ENCODE measurements around the gene LAMA1. TPM values are rescaled to one million over a fixed set of nuclear protein-coding genes. Genes with fewer than 3 reads are reported as not detected.

Gene LAMA1
- total RNA-seq, 5 donors from 2014 or later (not counting 1 experiment from before 2014, with no cell fraction given), result 0.09 to 0.43 (median 0.09) TPM; not detected in 2

DNA sequence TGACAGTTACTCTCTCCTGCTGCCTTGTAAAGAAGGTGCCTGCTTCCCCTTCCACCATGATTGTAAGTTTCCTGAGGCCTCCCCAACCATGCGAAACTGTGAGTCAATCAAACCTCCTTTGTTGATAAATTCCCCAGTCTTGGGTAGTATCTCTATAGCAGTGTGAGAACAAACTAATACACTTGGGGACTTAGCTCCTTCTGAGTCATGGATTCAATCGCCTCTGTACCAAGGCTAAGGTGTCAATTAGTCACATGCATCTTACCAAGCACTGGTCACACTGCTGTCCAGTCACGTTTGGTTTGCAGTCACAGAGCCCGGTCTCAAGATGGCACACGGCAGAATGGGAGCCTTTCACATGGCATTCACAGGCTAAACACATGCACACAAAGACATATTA, 100.6 kb downstream of the LAMA1 start:
- no peaks in the 10 kb centered on the region for H3K36me3 ChIP-seq (ENCODE audit: control insufficient read depth in 2 of 2, extremely low read depth in 1 of 2, insufficient read depth in 1 of 2, low read length in 1 of 2)
- H3K9me3 ChIP-seq, result no peaks in the 10 kb centered on the region
- no peaks in the 10 kb centered on the region for H3K4me1 ChIP-seq (ENCODE audit: control insufficient read depth in 1 of 2, extremely low read depth in 1 of 2, insufficient read depth in 2 of 2, low read length in 2 of 2)
- POLR2A ChIA-PET, result no interaction called here
- CTCF ChIA-PET, result no interaction called here
- no peaks in the 10 kb centered on the region for H3K27me3 ChIP-seq (replicated peaks in 1 of 2; ENCODE audit: control insufficient read depth in 2 of 2, extremely low read depth in 1 of 2, insufficient read depth in 2 of 2, low read length in 1 of 2)
- Mint-ChIP-seq H3K4me1 (no peaks in the 10 kb centered on the region), H3K36me3 (no peaks in the 10 kb centered on the region), H3K27me3 (no peaks in the 10 kb centered on the region), H3K4me3 (no peak overlapping the region), H3K9me3 (peaks cover 0 to 3% (median 0%) of the 10 kb centered on the region in 3 donors), H3K27ac (no peak overlapping the region)
- ATAC-seq (replicated peaks in 1 of 4) (no peak), DNase-seq (no peak)
- WGBS (ENCODE audit: insufficient coverage), result 88% methylated on average over 3 of the region's 5 CpGs
- H3K4me3 ChIP-seq (ENCODE audit: control insufficient read depth in 1 of 2, extremely low read depth in 1 of 2, low read length in 1 of 2), result no peak overlapping the region
- H3K27ac ChIP-seq (ENCODE audit: low read length), result no peak overlapping the region

DNA sequence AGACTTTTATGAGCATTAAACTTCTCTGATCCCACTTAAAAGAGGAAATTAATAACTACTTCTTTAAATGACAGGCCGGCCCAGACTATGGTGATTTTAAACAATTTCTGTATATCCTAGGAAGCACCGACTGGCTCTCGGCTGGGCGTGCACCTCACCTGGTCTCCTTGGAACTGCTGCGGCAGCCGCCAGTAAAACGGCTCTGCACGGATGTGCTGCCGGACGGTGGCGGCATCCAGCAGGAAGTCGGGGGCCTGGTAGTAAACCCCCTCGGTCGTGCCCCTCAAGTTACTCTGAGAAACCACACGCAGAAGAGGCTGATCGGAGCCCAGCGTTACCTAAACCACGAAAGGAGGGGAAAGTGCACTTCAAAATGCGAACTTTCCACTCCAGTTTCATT, 106.5 kb downstream of the LAMA1 start:
- CTCF ChIA-PET, result no interaction called here
- no peaks in the 10 kb centered on the region for H3K4me1 Mint-ChIP-seq
- WGBS (ENCODE audit: insufficient coverage), result 77% methylated on average over 16 of the region's 19 CpGs

DNA sequence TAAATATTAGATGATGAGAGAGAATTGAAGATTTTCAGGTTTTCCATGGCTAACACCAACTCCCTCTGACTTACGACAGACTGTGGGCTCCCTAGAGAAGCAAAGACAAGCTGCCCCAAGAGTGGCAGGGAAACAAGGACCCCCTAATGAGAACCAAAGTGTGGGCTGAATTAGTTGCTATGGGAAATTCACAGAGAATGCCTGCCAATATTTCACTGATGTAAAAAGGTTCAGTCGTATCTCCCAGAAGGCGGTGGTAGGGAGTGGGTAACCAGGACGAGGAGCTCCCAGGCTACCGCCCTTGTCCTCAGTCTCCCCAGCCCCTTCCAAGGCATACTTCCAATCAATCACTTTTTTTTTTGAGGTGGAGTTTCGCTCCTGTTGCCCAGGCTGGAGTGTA, 113.6 kb downstream of the LAMA1 start:
- H3K4me3 Mint-ChIP-seq, result no peak overlapping the region
- 50% methylated on average over 1 of the region's 6 CpGs for WGBS (ENCODE audit: insufficient coverage)

More for the DNA sequence above, 106.5 kb downstream of the LAMA1 start:
- H3K27ac ChIP-seq (ENCODE audit: low read length), result no peak overlapping the region
- ATAC-seq (replicated peaks in 1 of 4), result no peak
- Mint-ChIP-seq H3K9me3 (peaks cover 0 to 3% (median 0%) of the 10 kb centered on the region in 3 donors), H3K4me3 (no peak overlapping the region), H3K27me3 (peaks cover 0 to 2% of the 10 kb centered on the region in 2 donors), H3K27ac (no peak overlapping the region), H3K36me3 (no peaks in the 10 kb centered on the region)
- no peaks in the 10 kb centered on the region for H3K27me3 ChIP-seq (replicated peaks in 1 of 2; ENCODE audit: control insufficient read depth in 2 of 2, extremely low read depth in 1 of 2, insufficient read depth in 2 of 2, low read length in 1 of 2)
- DNase-seq, result no peak
- H3K36me3 ChIP-seq (ENCODE audit: control insufficient read depth in 2 of 2, extremely low read depth in 1 of 2, insufficient read depth in 1 of 2, low read length in 1 of 2), result no peaks in the 10 kb centered on the region
- no peaks in the 10 kb centered on the region for H3K4me1 ChIP-seq (ENCODE audit: control insufficient read depth in 1 of 2, extremely low read depth in 1 of 2, insufficient read depth in 2 of 2, low read length in 2 of 2)
- H3K9me3 ChIP-seq, result no peaks in the 10 kb centered on the region
- no peak overlapping the region for H3K4me3 ChIP-seq (ENCODE audit: control insufficient read depth in 1 of 2, extremely low read depth in 1 of 2, low read length in 1 of 2)
- POLR2A ChIA-PET, result no interaction called here

DNA sequence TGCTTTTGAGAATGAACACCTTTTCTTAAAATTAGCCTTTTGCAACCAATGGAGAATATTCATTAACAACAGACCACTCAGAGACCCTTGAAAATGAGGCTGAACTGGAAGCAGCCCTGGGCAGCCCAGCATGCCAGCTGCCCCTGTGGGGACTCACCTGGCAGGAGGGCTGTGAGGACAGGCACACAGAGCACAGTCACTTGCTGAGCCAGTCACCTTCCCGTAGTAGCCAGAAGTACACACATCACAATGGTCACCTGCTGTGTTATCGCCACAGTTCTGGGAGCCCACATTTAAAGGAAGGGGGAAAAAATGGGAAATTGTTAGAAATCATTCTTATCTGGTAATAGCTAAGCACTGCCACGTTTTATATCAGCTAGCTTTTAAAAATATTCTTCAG, 115.5 kb downstream of the LAMA1 start:
- no peak for DNase-seq
- Histone ChIP-seq H3K36me3 (ENCODE audit: control insufficient read depth in 2 of 2, extremely low read depth in 1 of 2, insufficient read depth in 1 of 2, low read length in 1 of 2) (no peaks in the 10 kb centered on the region), H3K4me1 (ENCODE audit: control insufficient read depth in 1 of 2, extremely low read depth in 1 of 2, insufficient read depth in 2 of 2, low read length in 2 of 2) (no peaks in the 10 kb centered on the region), H3K9me3 (no peaks in the 10 kb centered on the region), H3K27ac (ENCODE audit: low read length) (no peak overlapping the region), H3K27me3 (replicated peaks in 1 of 2; ENCODE audit: control insufficient read depth in 2 of 2, extremely low read depth in 1 of 2, insufficient read depth in 2 of 2, low read length in 1 of 2) (peaks cover 0 to 4% of the 10 kb centered on the region in 2 experiments), H3K4me3 (ENCODE audit: control insufficient read depth in 1 of 2, extremely low read depth in 1 of 2, low read length in 1 of 2) (no peak overlapping the region)
- Mint-ChIP-seq H3K27ac (no peak overlapping the region), H3K9me3 (no peaks in the 10 kb centered on the region), H3K4me1 (no peaks in the 10 kb centered on the region), H3K4me3 (no peak overlapping the region), H3K27me3 (no peaks in the 10 kb centered on the region), H3K36me3 (no peaks in the 10 kb centered on the region)
- ChIA-PET POLR2A (no interaction called here), CTCF (no interaction called here)
- WGBS (ENCODE audit: insufficient coverage), result no CpG with 5 or more reads among the region's 3 CpGs
- ATAC-seq (replicated peaks in 1 of 4), result no peak

More for the DNA sequence above, 113.6 kb downstream of the LAMA1 start:
- H3K4me1 Mint-ChIP-seq, result no peaks in the 10 kb centered on the region
- H3K4me1 ChIP-seq (ENCODE audit: control insufficient read depth in 1 of 2, extremely low read depth in 1 of 2, insufficient read depth in 2 of 2, low read length in 2 of 2), result no peaks in the 10 kb centered on the region
- DNase-seq, result no peak
- H3K36me3 Mint-ChIP-seq, result no peaks in the 10 kb centered on the region
- no peak for ATAC-seq (replicated peaks in 1 of 4)
- H3K27ac Mint-ChIP-seq, result no peak overlapping the region
- no peaks in the 10 kb centered on the region for H3K27me3 Mint-ChIP-seq
- H3K9me3 Mint-ChIP-seq, result no peaks in the 10 kb centered on the region
- peaks cover 0 to 4% of the 10 kb centered on the region in 2 experiments for H3K27me3 ChIP-seq (replicated peaks in 1 of 2; ENCODE audit: control insufficient read depth in 2 of 2, extremely low read depth in 1 of 2, insufficient read depth in 2 of 2, low read length in 1 of 2)
- POLR2A ChIA-PET, result no interaction called here
- no peak overlapping the region for H3K4me3 ChIP-seq (ENCODE audit: control insufficient read depth in 1 of 2, extremely low read depth in 1 of 2, low read length in 1 of 2)
- H3K9me3 ChIP-seq, result no peaks in the 10 kb centered on the region
- CTCF ChIA-PET, result no interaction called here
- H3K36me3 ChIP-seq (ENCODE audit: control insufficient read depth in 2 of 2, extremely low read depth in 1 of 2, insufficient read depth in 1 of 2, low read length in 1 of 2), result no peaks in the 10 kb centered on the region
- H3K27ac ChIP-seq (ENCODE audit: low read length), result no peak overlapping the region

DNA sequence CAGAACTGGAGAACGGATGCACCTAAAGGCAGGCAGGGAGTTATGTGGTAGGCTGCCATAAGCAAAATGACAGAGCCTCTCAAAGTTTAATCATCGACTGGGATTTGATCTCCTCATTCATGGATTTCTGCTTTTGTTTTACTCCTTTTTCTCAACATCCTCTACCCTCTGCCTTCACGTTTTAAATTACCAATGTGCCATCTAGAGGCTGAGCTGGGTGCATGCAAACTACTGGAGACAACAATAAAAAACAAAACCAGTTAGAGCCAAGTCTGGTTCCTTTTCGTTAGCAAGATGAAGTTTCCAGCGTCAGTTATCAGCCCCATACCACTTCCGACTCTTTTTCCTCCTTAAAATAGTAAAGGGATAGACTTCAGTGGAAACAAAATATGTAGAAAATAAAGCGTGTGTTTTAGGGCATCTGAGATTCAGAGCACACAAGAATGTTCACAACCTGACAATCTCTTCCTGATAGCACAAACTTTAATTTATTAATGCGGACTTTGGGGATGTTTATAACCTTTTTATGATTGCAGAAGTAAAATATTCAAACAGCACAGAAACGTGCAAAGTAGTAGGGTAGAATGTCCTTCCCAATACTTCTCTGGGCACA, 117.0 kb downstream of the LAMA1 start:
- no peak for ATAC-seq (replicated peaks in 1 of 4)
- WGBS (ENCODE audit: insufficient coverage), result 38% methylated on average over 2 of the region's 9 CpGs

DNA sequence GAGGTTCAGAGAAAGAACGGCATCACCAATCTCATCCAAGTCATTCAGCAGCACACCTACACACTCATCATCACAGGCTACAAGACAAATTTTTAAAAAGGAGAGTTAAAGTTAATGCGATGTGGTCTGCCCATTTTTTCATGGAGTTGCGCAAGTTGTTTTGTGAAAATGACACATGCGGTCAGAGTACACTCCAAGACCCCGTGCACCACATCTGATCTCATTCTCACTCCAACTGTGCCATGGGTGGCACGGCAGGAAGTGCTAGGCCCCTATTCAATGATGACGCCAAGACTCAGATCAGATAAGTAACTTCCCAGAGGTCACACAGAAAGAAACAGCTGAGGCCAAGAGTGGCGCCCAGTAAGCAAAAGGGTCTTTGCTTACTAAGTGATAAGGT, 119.8 kb downstream of the LAMA1 start:
- Histone ChIP-seq H3K9me3 (no peaks in the 10 kb centered on the region), H3K36me3 (ENCODE audit: control insufficient read depth in 2 of 2, extremely low read depth in 1 of 2, insufficient read depth in 1 of 2, low read length in 1 of 2) (no peaks in the 10 kb centered on the region), H3K27me3 (replicated peaks in 1 of 2; ENCODE audit: control insufficient read depth in 2 of 2, extremely low read depth in 1 of 2, insufficient read depth in 2 of 2, low read length in 1 of 2) (no peaks in the 10 kb centered on the region), H3K4me1 (ENCODE audit: control insufficient read depth in 1 of 2, extremely low read depth in 1 of 2, insufficient read depth in 2 of 2, low read length in 2 of 2) (no peaks in the 10 kb centered on the region), H3K27ac (ENCODE audit: low read length) (no peak overlapping the region), H3K4me3 (ENCODE audit: control insufficient read depth in 1 of 2, extremely low read depth in 1 of 2, low read length in 1 of 2) (no peak overlapping the region)
- Mint-ChIP-seq H3K36me3 (no peaks in the 10 kb centered on the region), H3K4me1 (no peaks in the 10 kb centered on the region), H3K9me3 (no peaks in the 10 kb centered on the region), H3K27ac (no peak overlapping the region), H3K27me3 (no peaks in the 10 kb centered on the region), H3K4me3 (no peak overlapping the region)
- DNase-seq (no peak), ATAC-seq (replicated peaks in 1 of 4) (no peak)
- ChIA-PET POLR2A (no interaction called here), CTCF (no interaction called here)
- 85% methylated on average over 2 of the region's 8 CpGs for WGBS (ENCODE audit: insufficient coverage)

More for the DNA sequence above, 117.0 kb downstream of the LAMA1 start:
- peaks cover 0 to 4% of the 10 kb centered on the region in 2 experiments for H3K27me3 ChIP-seq (replicated peaks in 1 of 2; ENCODE audit: control insufficient read depth in 2 of 2, extremely low read depth in 1 of 2, insufficient read depth in 2 of 2, low read length in 1 of 2)
- no peak overlapping the region for H3K4me3 ChIP-seq (ENCODE audit: control insufficient read depth in 1 of 2, extremely low read depth in 1 of 2, low read length in 1 of 2)
- H3K9me3 ChIP-seq, result no peaks in the 10 kb centered on the region
- POLR2A ChIA-PET, result no interaction called here
- no peak overlapping the region for H3K4me3 Mint-ChIP-seq
- no peak for DNase-seq
- no peaks in the 10 kb centered on the region for H3K27me3 Mint-ChIP-seq
- no peaks in the 10 kb centered on the region for H3K36me3 Mint-ChIP-seq
- H3K36me3 ChIP-seq (ENCODE audit: control insufficient read depth in 2 of 2, extremely low read depth in 1 of 2, insufficient read depth in 1 of 2, low read length in 1 of 2), result no peaks in the 10 kb centered on the region
- H3K4me1 Mint-ChIP-seq, result no peaks in the 10 kb centered on the region
- no peaks in the 10 kb centered on the region for H3K4me1 ChIP-seq (ENCODE audit: control insufficient read depth in 1 of 2, extremely low read depth in 1 of 2, insufficient read depth in 2 of 2, low read length in 2 of 2)
- CTCF ChIA-PET, result no interaction called here
- no peak overlapping the region for H3K27ac ChIP-seq (ENCODE audit: low read length)
- H3K27ac Mint-ChIP-seq, result no peak overlapping the region
- H3K9me3 Mint-ChIP-seq, result no peaks in the 10 kb centered on the region
